IMR-90 (cell line): ENCODE data around the gene PIK3CB. TPM values are rescaled to one million over a fixed set of nuclear protein-coding genes. Genes with fewer than 3 reads are reported as not detected.

Experiments
- ATAC-seq: fragments of 200-7000 bp; cut with Tn5 transposase; 2 replicates; pipeline ENCODE4 v1.9.1; 2020; ENCODE audit warnings: low read depth, mild to moderate bottlenecking, moderate library complexity
- BruUV-seq: library from RNA; stranded (reverse); fragments of 400-500 nt; replicated peaks from 2 replicates; lab custom pipeline; 2021; lab: Mats Ljungman, UMichigan
- CTCF ChIA-PET: fragments of 300-600 bp; formaldehyde crosslinking; extraction: SDS; loops from one replicate; lab custom pipeline; 2021; ENCODE audit warnings: antibody characterized with exemption; lab: Yijun Ruan, JAX
- POLR2A ChIA-PET: fragments of 300-600 bp; sonication (Branson Sonifier 250); formaldehyde crosslinking; loops from one replicate; lab custom pipeline; 2022; ENCODE audit warnings: antibody characterized with exemption; ENCODE audit not compliant: unreplicated experiment; lab: Charles Lee
- DNase-seq: peaks from one replicate; pipeline ENCODE4 v3.0.0; 2013
- H2AFZ ChIP-seq: replicated peaks from 2 replicates; pipeline ENCODE3; 2013; ENCODE audit warnings: low read length, mild to moderate bottlenecking; ENCODE audit not compliant: poor library complexity
- H2AK5ac ChIP-seq: 2 replicates; pipeline ENCODE4 v1.6.1; 2013; ENCODE audit warnings: low read depth, low read length, inconsistent platforms
- H2AK9ac ChIP-seq: replicated peaks from 2 replicates; pipeline ENCODE3; 2013; ENCODE audit warnings: mild to moderate bottlenecking, low read depth, low read length, moderate library complexity; ENCODE audit not compliant: poor library complexity
- H2BK120ac ChIP-seq: 2 replicates; pipeline ENCODE4 v1.6.1; 2013; ENCODE audit warnings: low read depth, low read length, inconsistent platforms
- H2BK15ac ChIP-seq: 3 replicates; pipeline ENCODE4 v1.6.1; 2013; ENCODE audit warnings: low read depth, low read length, inconsistent platforms
- H2BK20ac ChIP-seq: 2 replicates; pipeline ENCODE4 v1.6.1; 2013; ENCODE audit warnings: low read depth, mild to moderate bottlenecking, inconsistent platforms, low read length, moderate library complexity
- H2BK5ac ChIP-seq: 2 replicates; pipeline ENCODE4 v1.6.1; 2013; ENCODE audit warnings: mild to moderate bottlenecking, low read depth, low read length, inconsistent platforms; ENCODE audit not compliant: poor library complexity, severe bottlenecking
- H3K14ac ChIP-seq: replicated peaks from 2 replicates; pipeline ENCODE4 v1.6.1; 2013; ENCODE audit warnings: low read depth, low read length, inconsistent platforms
- H3K18ac ChIP-seq: 2 replicates; pipeline ENCODE4 v1.6.1; 2013; ENCODE audit warnings: low read depth, low read length, control low read depth
- H3K23ac ChIP-seq: 2 replicates; pipeline ENCODE4 v1.6.1; 2013; ENCODE audit warnings: low read depth, low read length, inconsistent platforms
- H3K27ac ChIP-seq: 2 replicates; pipeline ENCODE4 v1.5.1; 2013; ENCODE audit warnings: mild to moderate bottlenecking, control low read depth, low read length; ENCODE audit not compliant: insufficient read depth
- H3K27me3 ChIP-seq: 2 replicates; pipeline ENCODE4 v1.6.1; 2013; ENCODE audit warnings: low read length; ENCODE audit not compliant: control insufficient read depth, insufficient read depth
- H3K36me3 ChIP-seq: 2 replicates; pipeline ENCODE4 v1.6.1; 2013; ENCODE audit warnings: low read length, mixed read lengths; ENCODE audit not compliant: control insufficient read depth, insufficient read depth
- H3K4ac ChIP-seq: 2 replicates; pipeline ENCODE4 v1.6.1; 2013; ENCODE audit warnings: low read depth, low read length, inconsistent platforms
- H3K4me1 ChIP-seq: 2 replicates; pipeline ENCODE4 v1.6.1; 2013; ENCODE audit warnings: low read length, mixed read lengths; ENCODE audit not compliant: control insufficient read depth, insufficient read depth
- H3K4me2 ChIP-seq: 2 replicates; pipeline ENCODE4 v1.6.1; 2013; ENCODE audit warnings: low read depth, mild to moderate bottlenecking, control low read depth, low read length, moderate library complexity
- H3K4me3 ChIP-seq: 2 replicates; pipeline ENCODE4 v1.5.1; 2013; ENCODE audit warnings: low read depth, mild to moderate bottlenecking, control low read depth, low read length, moderate library complexity; ENCODE audit not compliant: insufficient read depth
- H3K56ac ChIP-seq: 2 replicates; pipeline ENCODE4 v1.6.1; 2013; ENCODE audit warnings: low read length, inconsistent platforms; ENCODE audit not compliant: insufficient read depth; ENCODE audit errors: extremely low read depth
- H3K79me1 ChIP-seq, 2 experiments: 2 replicates each; pipeline ENCODE4 v1.6.1; 2013; ENCODE audit warnings: low read length in 2 of 2, inconsistent platforms in 1 of 2, low read depth in 1 of 2
- H3K9ac ChIP-seq: 2 replicates; pipeline ENCODE4 v1.6.1; 2013; ENCODE audit warnings: low read depth, low read length, control low read depth
- H3K9me1 ChIP-seq: 2 replicates; pipeline ENCODE4 v1.6.1; 2013; ENCODE audit warnings: low read length, inconsistent platforms; ENCODE audit not compliant: insufficient read depth
- H3K9me3 ChIP-seq: 2 replicates; pipeline ENCODE4 v1.6.1; 2013; ENCODE audit warnings: low read length; ENCODE audit not compliant: control insufficient read depth, insufficient read depth
- H4K20me1 ChIP-seq: 2 replicates; pipeline ENCODE4 v1.6.1; 2013; ENCODE audit warnings: low read length, inconsistent platforms; ENCODE audit not compliant: insufficient read depth
- H4K5ac ChIP-seq: 2 replicates; pipeline ENCODE4 v1.6.1; 2013; ENCODE audit warnings: mild to moderate bottlenecking, low read depth, low read length, control low read depth
- H4K8ac ChIP-seq, 2 experiments: 2 replicates each; pipeline ENCODE4 v1.6.1; 2013; ENCODE audit warnings: low read depth in 2 of 2, low read length in 2 of 2, control low read depth in 1 of 2, inconsistent platforms in 1 of 2
- H4K91ac ChIP-seq: 2 replicates; pipeline ENCODE4 v1.6.1; 2013; ENCODE audit warnings: low read depth, low read length, inconsistent platforms; ENCODE audit not compliant: insufficient read depth
- CEBPB ChIP-seq: IDR thresholded peaks from 2 replicates; pipeline ENCODE4 v1.6.1; 2012; ENCODE audit warnings: low read depth, low read length, improper control_type of control experiment
- CHD1 ChIP-seq: IDR thresholded peaks from 2 replicates; pipeline ENCODE4 v1.6.1; 2012; ENCODE audit warnings: low read depth, low read length, improper control_type of control experiment
- MAZ ChIP-seq: IDR thresholded peaks from 2 replicates; pipeline ENCODE4 v1.6.1; 2012; ENCODE audit warnings: low read depth, mild to moderate bottlenecking, low read length, improper control_type of control experiment, moderate library complexity, borderline replicate concordance
- MXI1 ChIP-seq: IDR thresholded peaks from 2 replicates; pipeline ENCODE4 v1.6.1; 2012; ENCODE audit warnings: low read depth, mild to moderate bottlenecking, low read length, moderate library complexity, borderline replicate concordance
- POLR2A ChIP-seq: IDR thresholded peaks from 2 replicates; pipeline ENCODE4 v1.6.1; 2012; ENCODE audit warnings: mild to moderate bottlenecking, low read depth, low read length
- RAD21 ChIP-seq: IDR thresholded peaks from 2 replicates; pipeline ENCODE4 v1.6.1; 2012; ENCODE audit warnings: low read length, improper control_type of control experiment
- RCOR1 ChIP-seq: IDR thresholded peaks from 2 replicates; pipeline ENCODE4 v1.6.1; 2012; ENCODE audit warnings: mild to moderate bottlenecking, low read length, improper control_type of control experiment; ENCODE audit not compliant: insufficient replicate concordance
- SMC3 ChIP-seq: fragments of 150-350 bp; IDR thresholded peaks from 2 replicates; pipeline ENCODE4 v1.6.1; 2016; ENCODE audit warnings: low read depth, mild to moderate bottlenecking, antibody characterized with exemption, low read length, moderate library complexity
- WGBS, 2 experiments: methylation state at CpG; one replicate each; pipeline versions ENCODE4 v1.1.5 to v1.1.7; 2013; ENCODE audit warnings: missing lambda C conversion rate in 2 of 2; ENCODE audit not compliant: insufficient read length in 1 of 2; ENCODE audit errors: extremely low coverage in 2 of 2; 5-methylcytosine and 5-hydroxymethylcytosine counted together
- dilution Hi-C: fragments of 300-500 bp; cut with HindIII; formaldehyde crosslinking; loops from one replicate; pipeline ENCODE4 v1.14.3; 2018; ENCODE audit warnings: low sequenced_read_pairs; ENCODE audit not compliant: unreplicated experiment
- in situ Hi-C: fragments of 300-500 bp; cut with MboI; formaldehyde crosslinking; loops from 3 replicates; pipeline ENCODE4 v1.14.3; 2019; ENCODE audit warnings: low sequenced_read_pairs, inconsistent platforms, mixed read lengths
- intact Hi-C: fragments of 100-400 bp; cut with micrococcal nuclease; formaldehyde crosslinking; loops from 2 replicates; pipeline ENCODE4 v1.10.0; 2022
- polyA plus RNA-seq, 3 experiments: library from polyadenylated mRNA; depleted of rRNA; stranded (reverse); fragments of >200 nt; gene quantifications; 2 replicates each; pipeline ENCODE4 v1.2.3, GENCODE V29; 2012; ENCODE audit warnings: low replicate concordance in 1 of 3
- total RNA-seq: library from RNA; depleted of rRNA; stranded (reverse); fragments of >200 nt; gene quantifications from 2 replicates; pipeline ENCODE4 v1.2.3, GENCODE V29; 2012
- TF ChIP-seq, protein P1 (sequence below): fragments of 150-350 bp; IDR thresholded peaks from 2 replicates; pipeline ENCODE4 v1.6.1; 2016; ENCODE audit warnings: low read depth, mild to moderate bottlenecking, low read length, moderate library complexity, borderline replicate concordance
- TF ChIP-seq, protein P2 (sequence below): fragments of 150-350 bp; IDR thresholded peaks from 2 replicates; pipeline ENCODE4 v1.6.1; 2017; ENCODE audit warnings: mild to moderate bottlenecking, antibody characterized with exemption, low read length, low read depth
- TF ChIP-seq, protein P3 (sequence below): conservative IDR thresholded peaks from 2 replicates; pipeline ENCODE4 v1.5.1; 2012; ENCODE audit warnings: mild to moderate bottlenecking, low read depth, low read length, improper control_type of control experiment

The PIK3CB gene
- total and polyA plus RNA-seq, 2 of the 4 experiments (the other 2 are of a cell fraction) = 6.3 to 6.8 TPM

DNA sequence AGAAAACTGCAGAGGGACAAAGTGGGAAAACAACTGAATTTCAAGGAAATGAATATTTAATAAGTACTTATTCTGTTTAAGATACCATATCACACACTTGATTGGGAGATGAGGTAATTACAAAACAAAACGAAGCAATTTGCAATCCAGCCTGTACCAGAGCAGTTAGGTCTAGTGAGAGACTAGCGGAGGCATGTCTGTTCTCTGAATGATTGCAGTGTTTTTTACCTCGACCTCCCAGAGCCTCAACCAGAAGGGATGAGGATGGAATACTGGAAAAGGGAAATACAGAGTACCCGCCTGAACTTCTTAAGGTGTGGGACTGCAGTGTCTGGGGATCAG, 59.5 kb downstream of the PIK3CB start:
- dilution Hi-C loops (no loop called here), intact Hi-C loops (no loop called here), in situ Hi-C loops (no loop called here)
- Histone ChIP-seq H3K4me2 (peak overlapping the region; percentile 44; the same call in 1 of the 2 replicates), H3K4me3 (no peak overlapping the region), H4K20me1 (peaks cover 4% of the 10 kb centered on the region; the same call in 1 of the 2 replicates), H3K79me1 (peaks cover 25 to 41% of the 10 kb centered on the region in 2 experiments), H3K56ac (peak overlapping the region; percentile 27; the same call in 1 of the 2 replicates), H3K4me1 (peaks cover 10% of the 10 kb centered on the region), H2BK120ac (peak overlapping the region; percentile 85), H3K9me1 (peaks cover 10% of the 10 kb centered on the region), H3K18ac (peak overlapping the region; percentile 89), H2AK5ac (peak overlapping the region; percentile 95), H4K5ac (peak overlapping the region; percentile 75), H2BK15ac (peak overlapping the region; percentile 87; the same call in 2 of the 3 replicates), H2AFZ (no peak overlapping the region), H4K8ac (peak overlapping the region; percentile 62 to 70; a peak in 3 of 4 replicates), H3K36me3 (no peaks in the 10 kb centered on the region), H3K9me3 (no peaks in the 10 kb centered on the region), H2BK20ac (peak overlapping the region; percentile 87), H2AK9ac (peak overlapping the region; percentile 19), H3K27ac (peak overlapping the region; percentile 87), H3K4ac (peak overlapping the region; percentile 87), H4K91ac (peak overlapping the region; percentile 62), H3K23ac (peak overlapping the region; percentile 69), H3K9ac (peak overlapping the region; percentile 42; the same call in 1 of the 2 replicates), H2BK5ac (peak overlapping the region; percentile 96), H3K27me3 (no peaks in the 10 kb centered on the region), H3K14ac (peak overlapping the region; percentile 83)
- TF ChIP-seq SMC3 (no peak), POLR2A (no peak), MAZ (no peak), CEBPB (no peak), RAD21 (no peak), CHD1 (no peak), RCOR1 (no peak), MXI1 (no peak)
- TF ChIP-seq, protein P1, sequence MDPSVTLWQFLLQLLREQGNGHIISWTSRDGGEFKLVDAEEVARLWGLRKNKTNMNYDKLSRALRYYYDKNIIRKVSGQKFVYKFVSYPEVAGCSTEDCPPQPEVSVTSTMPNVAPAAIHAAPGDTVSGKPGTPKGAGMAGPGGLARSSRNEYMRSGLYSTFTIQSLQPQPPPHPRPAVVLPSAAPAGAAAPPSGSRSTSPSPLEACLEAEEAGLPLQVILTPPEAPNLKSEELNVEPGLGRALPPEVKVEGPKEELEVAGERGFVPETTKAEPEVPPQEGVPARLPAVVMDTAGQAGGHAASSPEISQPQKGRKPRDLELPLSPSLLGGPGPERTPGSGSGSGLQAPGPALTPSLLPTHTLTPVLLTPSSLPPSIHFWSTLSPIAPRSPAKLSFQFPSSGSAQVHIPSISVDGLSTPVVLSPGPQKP = no peak
- TF ChIP-seq, protein P2, sequence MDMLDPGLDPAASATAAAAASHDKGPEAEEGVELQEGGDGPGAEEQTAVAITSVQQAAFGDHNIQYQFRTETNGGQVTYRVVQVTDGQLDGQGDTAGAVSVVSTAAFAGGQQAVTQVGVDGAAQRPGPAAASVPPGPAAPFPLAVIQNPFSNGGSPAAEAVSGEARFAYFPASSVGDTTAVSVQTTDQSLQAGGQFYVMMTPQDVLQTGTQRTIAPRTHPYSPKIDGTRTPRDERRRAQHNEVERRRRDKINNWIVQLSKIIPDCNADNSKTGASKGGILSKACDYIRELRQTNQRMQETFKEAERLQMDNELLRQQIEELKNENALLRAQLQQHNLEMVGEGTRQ = no peak
- TF ChIP-seq, protein P3, sequence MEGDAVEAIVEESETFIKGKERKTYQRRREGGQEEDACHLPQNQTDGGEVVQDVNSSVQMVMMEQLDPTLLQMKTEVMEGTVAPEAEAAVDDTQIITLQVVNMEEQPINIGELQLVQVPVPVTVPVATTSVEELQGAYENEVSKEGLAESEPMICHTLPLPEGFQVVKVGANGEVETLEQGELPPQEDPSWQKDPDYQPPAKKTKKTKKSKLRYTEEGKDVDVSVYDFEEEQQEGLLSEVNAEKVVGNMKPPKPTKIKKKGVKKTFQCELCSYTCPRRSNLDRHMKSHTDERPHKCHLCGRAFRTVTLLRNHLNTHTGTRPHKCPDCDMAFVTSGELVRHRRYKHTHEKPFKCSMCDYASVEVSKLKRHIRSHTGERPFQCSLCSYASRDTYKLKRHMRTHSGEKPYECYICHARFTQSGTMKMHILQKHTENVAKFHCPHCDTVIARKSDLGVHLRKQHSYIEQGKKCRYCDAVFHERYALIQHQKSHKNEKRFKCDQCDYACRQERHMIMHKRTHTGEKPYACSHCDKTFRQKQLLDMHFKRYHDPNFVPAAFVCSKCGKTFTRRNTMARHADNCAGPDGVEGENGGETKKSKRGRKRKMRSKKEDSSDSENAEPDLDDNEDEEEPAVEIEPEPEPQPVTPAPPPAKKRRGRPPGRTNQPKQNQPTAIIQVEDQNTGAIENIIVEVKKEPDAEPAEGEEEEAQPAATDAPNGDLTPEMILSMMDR = no peak
- CTCF ChIA-PET = interaction anchor here (1.3 to 1.4 kb wide), 2 partner anchors 9 to 141 kb away, joined by 3 to 7 read pairs; no protein-coding TSS in a partner anchor
- ATAC-seq (peak; percentile 5), DNase-seq (no peak)
- 83% methylated on average over 2 of the region's 4 CpGs; no CpG with 5 or more reads in 1 of the 2 experiments for WGBS, 2 experiments
- no TSS peak for BruUV-seq
- POLR2A ChIA-PET = no interaction called here
